Stomach (tissue), 9 donors: ENCODE measurements around the gene CTDP1. TPM values are rescaled to one million over a fixed set of nuclear protein-coding genes. Genes with fewer than 3 reads are reported as not detected.

Experiments
- DNase-seq, 2 donors: peaks; one replicate each; pipeline versions ENCODE4 v3.0.0 to v3.0.0-alpha.2; 2013 to 2019
- H3K27ac ChIP-seq, 5 donors: fragments of 200-600 bp in 4 of 5; sonication (generic) in 4 of 5; one replicate each; pipeline ENCODE4 v1.5.1; 2013 to 2019; ENCODE audit warnings: mild to moderate bottlenecking in 1 of 5, moderate library complexity in 1 of 5
- H3K27me3 ChIP-seq, 3 donors: fragments of 200-600 bp; sonication (generic); one replicate each; pipeline ENCODE4 v1.5.1; 2017 to 2019; ENCODE audit warnings: mixed run types in 1 of 3
- H3K36me3 ChIP-seq, 4 donors: fragments of 200-600 bp; sonication (generic); 1 replicate in 3 of 4; 2 replicates in 1 of 4; pipeline ENCODE4 v1.5.1; 2016 to 2019
- H3K4me1 ChIP-seq, 4 donors: fragments of 200-600 bp; sonication (generic); one replicate each; pipeline ENCODE4 v1.5.1; 2016 to 2019
- H3K4me3 ChIP-seq, 4 donors: fragments of 200-600 bp; sonication (generic) in 3 of 4; one replicate each; pipeline ENCODE4 v1.5.1; 2016 to 2019; ENCODE audit warnings: mild to moderate bottlenecking in 1 of 4
- H3K9me3 ChIP-seq, 4 donors: fragments of 200-600 bp; sonication (generic); one replicate each; pipeline ENCODE4 v1.5.1; 2016 to 2019
- EP300 ChIP-seq: sonication (generic); formaldehyde crosslinking; IDR thresholded peaks from one replicate; pipeline ENCODE4 v1.6.1; 2017; ENCODE audit warnings: antibody characterized with exemption
- POLR2A ChIP-seq, 4 donors: fragments of 450-650 bp; IDR thresholded peaks; one replicate each; pipeline ENCODE4 v1.6.1; 2016; ENCODE audit warnings: antibody characterized with exemption in 4 of 4, control low read depth in 2 of 4, mild to moderate bottlenecking in 1 of 4, moderate library complexity in 1 of 4
- POLR2AphosphoS5 ChIP-seq, 3 donors: sonication (generic); formaldehyde crosslinking; IDR thresholded peaks; one replicate each; pipeline ENCODE4 v1.6.1; 2016; ENCODE audit warnings: antibody characterized with exemption in 3 of 3
- WGBS, 5 donors: extraction: QIAGEN DNeasy Blood & Tissue Kit in 3 of 5; methylation state at CpG; one replicate each; pipeline versions ENCODE4 v1.1.5 to v1.1.7; 2013 to 2018; 5-methylcytosine and 5-hydroxymethylcytosine counted together
- intact Hi-C: fragments of 100-400 bp; cut with DNase I; formaldehyde crosslinking; loops from one replicate; pipeline ENCODE4 v1.15.1; 2023; ENCODE audit warnings: low total_unique reads
- polyA plus RNA-seq, 3 donors: library from polyadenylated mRNA; stranded (reverse); fragments of 200-250 nt; gene quantifications; one replicate each; pipeline ENCODE4 v1.2.3, GENCODE V29; 2013
- total RNA-seq, 5 donors: library from RNA; depleted of rRNA; stranded (reverse); fragments of >200 nt; gene quantifications; one replicate each; pipeline versions ENCODE4 v1.1.0 to v1.2.3, GENCODE V29; 2014 to 2016
- TF ChIP-seq, protein P1 (sequence below), 7 experiments: fragments of 450-650 bp in 4 of 7; fragments of 200-600 bp in 3 of 7; sonication (generic) in 3 of 7; IDR thresholded peaks; one replicate each; pipeline ENCODE4 v1.5.1; 2016 to 2019; ENCODE audit warnings: antibody characterized with exemption in 7 of 7, control low read depth in 2 of 7, mild to moderate bottlenecking in 1 of 7
- donor health status: healthy with polysubstance abuse.
- donor health status: Bipolar disorder and iron deficiency.
- donor health status: healthy.

The CTDP1 gene
- total and polyA plus RNA-seq, 8 donors = 7.6 to 50.7 (median 16.8) TPM

DNA sequence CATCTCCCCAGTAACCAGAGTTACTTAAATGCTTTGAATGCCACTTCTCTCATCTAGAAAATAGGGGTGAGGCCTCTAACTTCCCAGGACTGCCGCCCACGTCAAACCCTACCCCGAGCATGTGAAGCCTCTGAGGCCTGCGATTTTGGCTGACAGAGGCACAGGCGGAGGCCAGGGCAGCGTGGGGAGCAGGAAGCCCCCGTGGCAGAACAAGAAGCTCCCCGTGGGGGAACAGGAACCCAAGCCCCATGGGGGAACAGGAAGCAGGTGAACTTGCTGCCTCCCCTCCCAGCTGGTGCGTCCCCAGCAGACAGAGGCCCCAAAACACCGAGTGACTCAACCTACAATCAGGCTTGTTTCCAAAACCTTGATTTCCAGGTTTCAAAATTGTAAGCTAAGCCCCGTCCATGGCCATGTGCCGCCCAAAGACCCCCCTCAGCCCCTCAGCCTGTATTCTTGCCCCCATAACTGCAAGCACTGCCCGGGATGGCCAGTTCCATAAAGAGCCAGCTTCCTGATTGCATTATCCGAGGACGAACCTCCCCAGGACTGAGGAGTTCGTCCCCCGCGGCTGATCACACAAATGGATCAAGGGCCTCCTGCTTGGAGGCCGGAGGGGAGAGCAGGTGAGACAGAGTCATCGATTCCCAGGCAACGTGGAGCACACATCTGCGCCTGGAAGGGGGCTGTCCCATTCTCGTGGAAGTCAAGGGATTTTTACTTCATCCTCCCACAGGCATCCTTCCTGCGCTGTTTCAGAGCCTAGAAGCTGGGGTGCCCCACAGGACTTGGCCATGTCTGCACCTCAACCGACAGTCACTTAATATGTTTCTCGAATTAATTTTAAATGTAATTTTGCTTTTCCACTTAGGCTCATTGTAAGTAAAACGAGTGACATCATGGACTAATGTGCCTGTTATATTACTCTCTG, 36.3 kb upstream of the CTDP1 start:
- H3K36me3 ChIP-seq = no peaks in the 10 kb centered on the region
- TF ChIP-seq EP300 (no peak), POLR2AphosphoS5 (IDR thresholded peaks at IDR 0.05) (no peak), POLR2A (IDR thresholded peaks at IDR 0.05) (no peak)
- TF ChIP-seq, protein P1, sequence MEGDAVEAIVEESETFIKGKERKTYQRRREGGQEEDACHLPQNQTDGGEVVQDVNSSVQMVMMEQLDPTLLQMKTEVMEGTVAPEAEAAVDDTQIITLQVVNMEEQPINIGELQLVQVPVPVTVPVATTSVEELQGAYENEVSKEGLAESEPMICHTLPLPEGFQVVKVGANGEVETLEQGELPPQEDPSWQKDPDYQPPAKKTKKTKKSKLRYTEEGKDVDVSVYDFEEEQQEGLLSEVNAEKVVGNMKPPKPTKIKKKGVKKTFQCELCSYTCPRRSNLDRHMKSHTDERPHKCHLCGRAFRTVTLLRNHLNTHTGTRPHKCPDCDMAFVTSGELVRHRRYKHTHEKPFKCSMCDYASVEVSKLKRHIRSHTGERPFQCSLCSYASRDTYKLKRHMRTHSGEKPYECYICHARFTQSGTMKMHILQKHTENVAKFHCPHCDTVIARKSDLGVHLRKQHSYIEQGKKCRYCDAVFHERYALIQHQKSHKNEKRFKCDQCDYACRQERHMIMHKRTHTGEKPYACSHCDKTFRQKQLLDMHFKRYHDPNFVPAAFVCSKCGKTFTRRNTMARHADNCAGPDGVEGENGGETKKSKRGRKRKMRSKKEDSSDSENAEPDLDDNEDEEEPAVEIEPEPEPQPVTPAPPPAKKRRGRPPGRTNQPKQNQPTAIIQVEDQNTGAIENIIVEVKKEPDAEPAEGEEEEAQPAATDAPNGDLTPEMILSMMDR (IDR thresholded peaks at IDR 0.05) = no peak
- intact Hi-C loops = loop anchor here (5.0 kb wide), 1 partner anchor 261 kb away; no protein-coding TSS in a partner anchor
- DNase-seq = no peak
- peaks cover 0 to 46% (median 8%) of the 10 kb centered on the region in 3 donors for H3K27me3 ChIP-seq
- H3K27ac ChIP-seq = no peak overlapping the region
- peaks cover 0 to 14% (median 9%) of the 10 kb centered on the region in 4 donors for H3K4me1 ChIP-seq
- no peaks in the 10 kb centered on the region for H3K9me3 ChIP-seq
- WGBS, 5 donors = 71 to 77% (median 75%) methylated on average over 27 of the region's 27 CpGs
- H3K4me3 ChIP-seq = no peak overlapping the region

DNA sequence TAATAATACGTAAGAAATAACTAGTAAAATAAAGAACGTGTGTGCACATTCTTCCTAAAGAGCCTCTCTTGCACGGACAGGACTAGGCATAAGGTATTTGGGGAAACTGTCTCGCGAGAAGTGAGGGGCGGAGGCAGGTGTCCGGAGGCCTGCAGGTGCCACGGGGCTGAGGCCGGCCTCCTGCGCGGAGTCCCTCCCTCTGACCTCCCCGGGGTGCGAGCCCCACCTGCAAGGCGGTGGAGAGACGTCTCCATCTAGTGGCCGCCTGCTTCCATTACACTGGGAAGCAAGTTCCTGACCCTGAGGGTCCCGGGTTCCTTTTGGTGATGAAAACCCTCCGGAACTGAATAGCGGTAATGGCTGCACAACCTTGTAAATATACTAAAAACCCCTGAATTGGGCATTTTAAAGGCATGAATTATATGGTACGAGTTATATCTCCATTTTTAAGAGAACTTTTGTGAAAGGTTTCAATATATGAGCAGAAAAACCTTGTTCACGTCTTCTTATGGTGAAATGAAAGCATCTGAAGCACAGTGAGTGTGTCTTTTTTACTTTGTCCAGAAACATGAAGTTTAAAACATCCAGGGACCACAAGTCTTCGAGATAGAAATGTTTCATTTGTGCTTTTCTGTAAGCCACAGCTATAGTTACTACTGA, 35.5 kb upstream of the CTDP1 start:
- Histone ChIP-seq H3K27ac (no peak overlapping the region), H3K27me3 (peaks cover 0 to 38% (median 6%) of the 10 kb centered on the region in 3 donors), H3K36me3 (no peaks in the 10 kb centered on the region), H3K4me1 (peaks cover 0 to 14% (median 5%) of the 10 kb centered on the region in 4 donors), H3K9me3 (no peaks in the 10 kb centered on the region), H3K4me3 (no peak overlapping the region)
- TF ChIP-seq EP300 (no peak), POLR2AphosphoS5 (IDR thresholded peaks at IDR 0.05) (no peak), POLR2A (IDR thresholded peaks at IDR 0.05) (no peak)
- TF ChIP-seq, protein P1 (IDR thresholded peaks at IDR 0.05) = peak in 5 of 7 experiments; percentile 81 to 94 (median 91)
- WGBS, 5 donors = 9 to 14% (median 12%) methylated on average over 22 of the region's 22 CpGs
- DNase-seq = peak; percentile 60 to 84
- intact Hi-C loops = loop anchor here (5.0 kb wide), 1 partner anchor 262 kb away; no protein-coding TSS in a partner anchor

DNA sequence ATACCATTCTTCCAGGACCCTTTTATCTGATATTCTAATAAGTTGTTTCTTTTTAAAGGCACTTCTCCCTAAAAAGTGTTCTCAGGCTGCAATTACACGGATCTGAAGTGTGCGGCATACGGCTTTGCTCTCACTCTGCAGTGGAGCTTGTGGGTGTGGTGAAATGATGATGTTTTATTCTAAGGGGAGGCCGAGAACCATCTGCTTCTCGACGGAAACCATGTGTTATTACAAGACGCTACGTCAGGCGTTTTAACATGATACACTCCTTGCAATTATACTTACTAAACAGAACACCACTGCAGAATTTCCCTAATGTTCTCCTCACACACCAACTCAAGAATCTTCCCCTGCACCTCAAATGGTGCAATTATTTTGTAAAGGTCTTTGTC, 34.9 kb upstream of the CTDP1 start:
- peak in 1 of 2 donors; percentile 78 for DNase-seq
- H3K27ac ChIP-seq = no peak overlapping the region
- peaks cover 0 to 14% (median 5%) of the 10 kb centered on the region in 4 donors for H3K4me1 ChIP-seq
- WGBS, 5 donors = 64 to 79% (median 76%) methylated on average over 9 of the region's 9 CpGs
- no peak overlapping the region for H3K4me3 ChIP-seq
- peaks cover 0 to 34% (median 6%) of the 10 kb centered on the region in 3 donors for H3K27me3 ChIP-seq
- no peaks in the 10 kb centered on the region for H3K9me3 ChIP-seq
- intact Hi-C loops = loop anchor here (5.0 kb wide), 1 partner anchor 262 kb away; no protein-coding TSS in a partner anchor
- H3K36me3 ChIP-seq = no peaks in the 10 kb centered on the region
- TF ChIP-seq POLR2A (IDR thresholded peaks at IDR 0.05) (no peak), POLR2AphosphoS5 (IDR thresholded peaks at IDR 0.05) (no peak), EP300 (no peak)
- TF ChIP-seq, protein P1 (IDR thresholded peaks at IDR 0.05) = no peak

DNA sequence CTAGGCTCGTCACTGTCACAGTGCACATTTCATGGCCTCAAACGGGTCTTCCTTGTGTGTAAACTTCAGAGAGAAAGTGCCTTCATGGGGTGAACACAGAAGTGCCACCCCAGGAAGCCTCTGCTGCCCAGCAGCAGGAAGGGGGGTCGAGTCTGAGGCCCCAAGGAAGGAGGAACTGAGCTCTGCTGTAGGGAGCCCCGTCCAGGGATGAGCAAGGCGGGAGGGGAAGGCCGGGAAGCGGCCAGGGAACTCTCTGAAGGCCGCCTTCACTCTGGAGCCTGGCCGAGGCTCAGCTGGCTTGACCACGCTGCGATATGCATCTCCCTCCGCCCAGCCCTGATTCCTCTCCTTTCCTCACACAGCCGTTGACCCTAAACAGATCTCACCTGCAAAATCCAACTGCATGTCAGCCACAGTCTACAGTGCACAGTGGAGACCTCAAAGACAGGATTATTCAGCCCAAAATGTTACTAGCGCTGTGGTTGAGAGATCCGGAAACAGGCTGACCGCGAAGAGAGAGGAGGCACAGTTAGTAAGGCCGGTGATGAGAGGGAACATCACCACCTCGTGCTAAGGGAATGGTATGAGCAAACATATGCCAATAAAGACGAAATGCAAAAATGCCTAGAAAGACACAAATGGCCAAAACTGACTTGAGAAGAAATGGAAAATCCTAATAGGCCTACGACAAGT, 34.2 kb upstream of the CTDP1 start:
- Histone ChIP-seq H3K9me3 (no peaks in the 10 kb centered on the region), H3K4me1 (peaks cover 0 to 14% (median 5%) of the 10 kb centered on the region in 4 donors), H3K4me3 (no peak overlapping the region), H3K36me3 (no peaks in the 10 kb centered on the region), H3K27me3 (peaks cover 0 to 26% (median 6%) of the 10 kb centered on the region in 3 donors), H3K27ac (no peak overlapping the region)
- no peak for DNase-seq
- TF ChIP-seq POLR2AphosphoS5 (IDR thresholded peaks at IDR 0.05) (no peak), POLR2A (IDR thresholded peaks at IDR 0.05) (no peak), EP300 (no peak)
- TF ChIP-seq, protein P1 (IDR thresholded peaks at IDR 0.05) = no peak
- intact Hi-C loops = no loop called here
- 74 to 82% (median 79%) methylated on average over 21 of the region's 21 CpGs for WGBS, 5 donors
